IMR-90 (cell line): ENCODE data around the gene CDRT4. TPM values are rescaled to one million over a fixed set of nuclear protein-coding genes. Genes with fewer than 3 reads are reported as not detected.

Experiments
- ATAC-seq: fragments of 200-7000 bp; cut with Tn5 transposase; 2 replicates; pipeline ENCODE4 v1.9.1; 2020; ENCODE audit warnings: low read depth, mild to moderate bottlenecking, moderate library complexity
- BruUV-seq: library from RNA; stranded (reverse); fragments of 400-500 nt; replicated peaks from 2 replicates; lab custom pipeline; 2021; lab: Mats Ljungman, UMichigan
- CTCF ChIA-PET: fragments of 300-600 bp; formaldehyde crosslinking; extraction: SDS; loops from one replicate; lab custom pipeline; 2021; ENCODE audit warnings: antibody characterized with exemption; lab: Yijun Ruan, JAX
- POLR2A ChIA-PET: fragments of 300-600 bp; sonication (Branson Sonifier 250); formaldehyde crosslinking; loops from one replicate; lab custom pipeline; 2022; ENCODE audit warnings: antibody characterized with exemption; ENCODE audit not compliant: unreplicated experiment; lab: Charles Lee
- DNase-seq: peaks from one replicate; pipeline ENCODE4 v3.0.0; 2013
- H2AFZ ChIP-seq: replicated peaks from 2 replicates; pipeline ENCODE3; 2013; ENCODE audit warnings: low read length, mild to moderate bottlenecking; ENCODE audit not compliant: poor library complexity
- H2AK5ac ChIP-seq: 2 replicates; pipeline ENCODE4 v1.6.1; 2013; ENCODE audit warnings: low read depth, low read length, inconsistent platforms
- H2AK9ac ChIP-seq: replicated peaks from 2 replicates; pipeline ENCODE3; 2013; ENCODE audit warnings: mild to moderate bottlenecking, low read depth, low read length, moderate library complexity; ENCODE audit not compliant: poor library complexity
- H2BK120ac ChIP-seq: 2 replicates; pipeline ENCODE4 v1.6.1; 2013; ENCODE audit warnings: low read depth, low read length, inconsistent platforms
- H2BK15ac ChIP-seq: 3 replicates; pipeline ENCODE4 v1.6.1; 2013; ENCODE audit warnings: low read depth, low read length, inconsistent platforms
- H2BK20ac ChIP-seq: 2 replicates; pipeline ENCODE4 v1.6.1; 2013; ENCODE audit warnings: low read depth, mild to moderate bottlenecking, inconsistent platforms, low read length, moderate library complexity
- H2BK5ac ChIP-seq: 2 replicates; pipeline ENCODE4 v1.6.1; 2013; ENCODE audit warnings: mild to moderate bottlenecking, low read depth, low read length, inconsistent platforms; ENCODE audit not compliant: poor library complexity, severe bottlenecking
- H3K14ac ChIP-seq: replicated peaks from 2 replicates; pipeline ENCODE4 v1.6.1; 2013; ENCODE audit warnings: low read depth, low read length, inconsistent platforms
- H3K18ac ChIP-seq: 2 replicates; pipeline ENCODE4 v1.6.1; 2013; ENCODE audit warnings: low read depth, low read length, control low read depth
- H3K23ac ChIP-seq: 2 replicates; pipeline ENCODE4 v1.6.1; 2013; ENCODE audit warnings: low read depth, low read length, inconsistent platforms
- H3K27ac ChIP-seq: 2 replicates; pipeline ENCODE4 v1.5.1; 2013; ENCODE audit warnings: mild to moderate bottlenecking, control low read depth, low read length; ENCODE audit not compliant: insufficient read depth
- H3K27me3 ChIP-seq: 2 replicates; pipeline ENCODE4 v1.6.1; 2013; ENCODE audit warnings: low read length; ENCODE audit not compliant: control insufficient read depth, insufficient read depth
- H3K36me3 ChIP-seq: 2 replicates; pipeline ENCODE4 v1.6.1; 2013; ENCODE audit warnings: low read length, mixed read lengths; ENCODE audit not compliant: control insufficient read depth, insufficient read depth
- H3K4ac ChIP-seq: 2 replicates; pipeline ENCODE4 v1.6.1; 2013; ENCODE audit warnings: low read depth, low read length, inconsistent platforms
- H3K4me1 ChIP-seq: 2 replicates; pipeline ENCODE4 v1.6.1; 2013; ENCODE audit warnings: low read length, mixed read lengths; ENCODE audit not compliant: control insufficient read depth, insufficient read depth
- H3K4me2 ChIP-seq: 2 replicates; pipeline ENCODE4 v1.6.1; 2013; ENCODE audit warnings: low read depth, mild to moderate bottlenecking, control low read depth, low read length, moderate library complexity
- H3K4me3 ChIP-seq: 2 replicates; pipeline ENCODE4 v1.5.1; 2013; ENCODE audit warnings: low read depth, mild to moderate bottlenecking, control low read depth, low read length, moderate library complexity; ENCODE audit not compliant: insufficient read depth
- H3K56ac ChIP-seq: 2 replicates; pipeline ENCODE4 v1.6.1; 2013; ENCODE audit warnings: low read length, inconsistent platforms; ENCODE audit not compliant: insufficient read depth; ENCODE audit errors: extremely low read depth
- H3K79me1 ChIP-seq, 2 experiments: 2 replicates each; pipeline ENCODE4 v1.6.1; 2013; ENCODE audit warnings: low read length in 2 of 2, inconsistent platforms in 1 of 2, low read depth in 1 of 2
- H3K9ac ChIP-seq: 2 replicates; pipeline ENCODE4 v1.6.1; 2013; ENCODE audit warnings: low read depth, low read length, control low read depth
- H3K9me1 ChIP-seq: 2 replicates; pipeline ENCODE4 v1.6.1; 2013; ENCODE audit warnings: low read length, inconsistent platforms; ENCODE audit not compliant: insufficient read depth
- H3K9me3 ChIP-seq: 2 replicates; pipeline ENCODE4 v1.6.1; 2013; ENCODE audit warnings: low read length; ENCODE audit not compliant: control insufficient read depth, insufficient read depth
- H4K20me1 ChIP-seq: 2 replicates; pipeline ENCODE4 v1.6.1; 2013; ENCODE audit warnings: low read length, inconsistent platforms; ENCODE audit not compliant: insufficient read depth
- H4K5ac ChIP-seq: 2 replicates; pipeline ENCODE4 v1.6.1; 2013; ENCODE audit warnings: mild to moderate bottlenecking, low read depth, low read length, control low read depth
- H4K8ac ChIP-seq, 2 experiments: 2 replicates each; pipeline ENCODE4 v1.6.1; 2013; ENCODE audit warnings: low read depth in 2 of 2, low read length in 2 of 2, control low read depth in 1 of 2, inconsistent platforms in 1 of 2
- H4K91ac ChIP-seq: 2 replicates; pipeline ENCODE4 v1.6.1; 2013; ENCODE audit warnings: low read depth, low read length, inconsistent platforms; ENCODE audit not compliant: insufficient read depth
- CEBPB ChIP-seq: IDR thresholded peaks from 2 replicates; pipeline ENCODE4 v1.6.1; 2012; ENCODE audit warnings: low read depth, low read length, improper control_type of control experiment
- CTCF ChIP-seq: conservative IDR thresholded peaks from 2 replicates; pipeline ENCODE4 v1.5.1; 2012; ENCODE audit warnings: mild to moderate bottlenecking, low read depth, low read length, improper control_type of control experiment
- FOS ChIP-seq: fragments of 150-350 bp; IDR thresholded peaks from 2 replicates; pipeline ENCODE4 v1.6.1; 2016; ENCODE audit warnings: low read depth, low read length
- MAFK ChIP-seq: IDR thresholded peaks from 2 replicates; pipeline ENCODE4 v1.6.1; 2012; ENCODE audit warnings: low read depth, low read length, improper control_type of control experiment
- MAZ ChIP-seq: IDR thresholded peaks from 2 replicates; pipeline ENCODE4 v1.6.1; 2012; ENCODE audit warnings: low read depth, mild to moderate bottlenecking, low read length, improper control_type of control experiment, moderate library complexity, borderline replicate concordance
- MXI1 ChIP-seq: IDR thresholded peaks from 2 replicates; pipeline ENCODE4 v1.6.1; 2012; ENCODE audit warnings: low read depth, mild to moderate bottlenecking, low read length, moderate library complexity, borderline replicate concordance
- NFE2L2 ChIP-seq: fragments of 150-350 bp; IDR thresholded peaks from 2 replicates; pipeline ENCODE4 v1.6.1; 2016; ENCODE audit warnings: low read depth, mild to moderate bottlenecking, low read length
- POLR2A ChIP-seq: IDR thresholded peaks from 2 replicates; pipeline ENCODE4 v1.6.1; 2012; ENCODE audit warnings: mild to moderate bottlenecking, low read depth, low read length
- RFX5 ChIP-seq: IDR thresholded peaks from 2 replicates; pipeline ENCODE4 v1.8.0; 2012; ENCODE audit warnings: low read depth, mild to moderate bottlenecking, low read length, moderate library complexity
- USF2 ChIP-seq: fragments of 150-350 bp; IDR thresholded peaks from 2 replicates; pipeline ENCODE4 v1.6.1; 2017; ENCODE audit warnings: mild to moderate bottlenecking, antibody characterized with exemption, low read length, low read depth
- WGBS, 2 experiments: methylation state at CpG; one replicate each; pipeline versions ENCODE4 v1.1.5 to v1.1.7; 2013; ENCODE audit warnings: missing lambda C conversion rate in 2 of 2; ENCODE audit not compliant: insufficient read length in 1 of 2; ENCODE audit errors: extremely low coverage in 2 of 2; 5-methylcytosine and 5-hydroxymethylcytosine counted together
- dilution Hi-C: fragments of 300-500 bp; cut with HindIII; formaldehyde crosslinking; loops from one replicate; pipeline ENCODE4 v1.14.3; 2018; ENCODE audit warnings: low sequenced_read_pairs; ENCODE audit not compliant: unreplicated experiment
- in situ Hi-C: fragments of 300-500 bp; cut with MboI; formaldehyde crosslinking; loops from 3 replicates; pipeline ENCODE4 v1.14.3; 2019; ENCODE audit warnings: low sequenced_read_pairs, inconsistent platforms, mixed read lengths
- intact Hi-C: fragments of 100-400 bp; cut with micrococcal nuclease; formaldehyde crosslinking; loops from 2 replicates; pipeline ENCODE4 v1.10.0; 2022
- polyA plus RNA-seq, 3 experiments: library from polyadenylated mRNA; depleted of rRNA; stranded (reverse); fragments of >200 nt; gene quantifications; 2 replicates each; pipeline ENCODE4 v1.2.3, GENCODE V29; 2012; ENCODE audit warnings: low replicate concordance in 1 of 3
- total RNA-seq: library from RNA; depleted of rRNA; stranded (reverse); fragments of >200 nt; gene quantifications from 2 replicates; pipeline ENCODE4 v1.2.3, GENCODE V29; 2012

CDRT4 gene
- total and polyA plus RNA-seq, 2 of the 4 experiments (the other 2 are of a cell fraction): 0.90 to 3.7 TPM

- Histone ChIP-seq H3K18ac (no peak overlapping the region), H3K36me3 (peaks cover 4% of the 10 kb centered on the region; the same call in 1 of the 2 replicates), H4K8ac (no peak overlapping the region), H3K4ac (no peak overlapping the region), H2AK9ac (no peak overlapping the region), H3K4me1 (peaks cover 10% of the 10 kb centered on the region), H3K9me3 (peaks cover 3% of the 10 kb centered on the region), H4K5ac (no peak overlapping the region), H2BK20ac (no peak overlapping the region), H3K56ac (no peak overlapping the region), H2AK5ac (peak overlapping the region; percentile 60), H2AFZ (peak overlapping the region; percentile 15), H3K9ac (no peak overlapping the region), H3K79me1 (no peaks in the 10 kb centered on the region), H3K23ac (no peak overlapping the region), H3K4me2 (no peak overlapping the region), H3K4me3 (no peak overlapping the region), H4K91ac (no peak overlapping the region), H3K27ac (no peak overlapping the region), H4K20me1 (no peaks in the 10 kb centered on the region), H2BK5ac (no peak overlapping the region), H3K27me3 (no peaks in the 10 kb centered on the region), H2BK120ac (no peak overlapping the region), H3K14ac (peak overlapping the region; percentile 70; the same call in 1 of the 2 replicates), H3K9me1 (peaks cover 11% of the 10 kb centered on the region; the same call in 1 of the 2 replicates), H2BK15ac (no peak overlapping the region; the same call in 2 of the 3 replicates)
- DNase-seq (no peak), ATAC-seq (no peak)
- TF ChIP-seq RFX5 (no peak), USF2 (no peak), FOS (no peak), CTCF (no peak), CEBPB (no peak), MAZ (no peak), POLR2A (no peak), MXI1 (no peak), MAFK (no peak), NFE2L2 (no peak)
- in situ Hi-C loops: no loop called here
- CTCF ChIA-PET: interaction anchor here (0.7 kb wide), 1 partner anchor 60 kb away, joined by 3 read pairs; no protein-coding TSS in a partner anchor
- POLR2A ChIA-PET: no interaction called here
- intact Hi-C loops: no loop called here
- BruUV-seq: no TSS peak
- 79% methylated on average over 2 of the region's 3 CpGs; no CpG with 5 or more reads in 1 of the 2 experiments for WGBS, 2 experiments
- dilution Hi-C loops: no loop called here
Measured at GRCh38 chr17:15451680-15452079, 15.7 kb downstream of the CDRT4 start.
